Fibroblast of lung (primary cell): ENCODE measurements around the gene E2F1.
"Not testable (repeated sequence)": the region's sequence is repeated elsewhere in the genome, so short reads cannot be mapped to it uniquely, and the experiment has no call there.

Experiments used
- CTCF ChIP-seq, 2 donors: IDR thresholded peaks in 1 of 2; conservative IDR thresholded peaks in 1 of 2; 1 replicate in 1 of 2; 2 replicates in 1 of 2; pipeline ENCODE4 v1.5.1; 2011 to 2012; ENCODE audit warnings: low read length in 2 of 2, control low read depth in 1 of 2, inconsistent platforms in 1 of 2, low read depth in 1 of 2, mild to moderate bottlenecking in 1 of 2
- EZH2 ChIP-seq: IDR thresholded peaks from 2 replicates; pipeline ENCODE4 v1.5.1; 2012; ENCODE audit warnings: low read length, control low read depth, mild to moderate bottlenecking; ENCODE audit errors: missing control alignments

DNA sequence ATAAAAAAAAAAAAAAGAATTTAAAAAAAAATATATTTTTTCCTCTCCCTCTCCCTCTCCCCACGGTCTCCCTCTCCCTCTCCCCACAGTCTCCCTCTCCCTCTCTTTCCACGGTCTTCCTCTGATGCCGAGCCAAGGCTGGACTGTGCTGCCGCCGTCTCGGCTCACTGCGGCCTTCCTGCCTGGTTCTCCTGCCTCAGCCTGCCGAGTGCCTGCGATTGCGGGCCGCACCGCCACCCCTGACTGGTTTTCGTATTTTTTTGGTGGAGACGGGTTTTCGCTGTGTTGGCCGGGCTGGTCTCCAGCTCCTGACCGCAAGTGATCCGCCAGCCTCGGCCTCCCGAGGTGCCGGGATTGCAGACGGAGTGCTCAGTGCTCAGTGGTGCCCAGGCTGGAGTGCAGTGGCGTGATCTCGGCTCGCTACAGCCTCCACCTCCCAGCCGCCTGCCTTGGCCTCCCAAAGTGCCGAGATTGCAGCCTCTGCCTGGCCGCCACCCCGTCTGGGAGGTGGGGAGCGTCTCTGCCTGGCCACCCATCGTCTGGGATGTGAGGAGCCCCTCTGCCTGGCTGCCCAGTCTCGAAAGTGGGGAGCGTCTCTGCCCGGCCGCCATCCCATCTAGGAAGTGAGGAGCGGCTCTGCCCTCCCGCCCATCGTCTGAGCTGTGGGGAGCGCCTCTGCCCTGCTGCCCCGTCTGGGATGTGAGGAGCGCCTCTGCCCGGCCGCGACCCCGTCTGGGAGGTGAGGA lies 14.7 kb upstream of the E2F1 start:
- not testable (repeated sequence) for TF ChIP-seq CTCF (conservative IDR thresholded peaks at IDR 0.05 in 1 of 2, IDR thresholded peaks at IDR 0.05 in 1 of 2; ENCODE audit: low read depth in 1 of 2, low read length in 2 of 2); EZH2
